GM18520 (cell line): ENCODE data around the gene EPYC.
A peak's percentile ranks its signal among the peaks of the same experiment; 100 is the strongest.
"Not testable (repeated sequence)": the region's sequence is repeated elsewhere in the genome, so short reads cannot be mapped to it uniquely, and the experiment has no call there.

Experiments
- ATAC-seq: cut with Tn5 transposase; IDR thresholded peaks from one replicate; pipeline ENCODE4 v1.9.1; 2021; ENCODE audit not compliant: unreplicated experiment

The EPYC gene

DNA sequence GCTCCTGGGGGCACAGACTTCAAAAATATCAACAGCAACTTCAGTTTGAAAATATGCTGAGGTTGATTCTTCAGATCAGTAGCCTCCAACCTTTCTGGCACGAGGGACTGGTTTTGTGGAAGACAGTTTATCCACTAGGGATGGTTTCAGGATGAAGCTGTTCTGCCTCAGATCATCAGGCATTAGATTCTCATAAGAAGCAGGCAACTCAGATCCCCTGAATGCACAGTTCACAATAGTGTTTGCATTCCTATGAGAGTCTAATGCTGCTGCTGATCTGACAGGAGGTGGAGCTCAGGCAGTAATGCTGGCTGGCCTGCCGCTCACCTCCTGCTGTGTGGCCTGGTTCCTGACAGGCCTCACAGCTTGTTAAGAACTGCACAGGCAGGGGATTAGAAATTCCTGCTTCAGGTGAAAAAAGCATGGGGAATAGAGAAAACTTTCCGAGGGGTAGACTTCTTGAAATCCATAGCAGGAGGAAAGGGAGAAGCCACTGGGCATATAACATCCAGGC is 12.8 kb downstream of the EPYC start:
- no peak for ATAC-seq

DNA sequence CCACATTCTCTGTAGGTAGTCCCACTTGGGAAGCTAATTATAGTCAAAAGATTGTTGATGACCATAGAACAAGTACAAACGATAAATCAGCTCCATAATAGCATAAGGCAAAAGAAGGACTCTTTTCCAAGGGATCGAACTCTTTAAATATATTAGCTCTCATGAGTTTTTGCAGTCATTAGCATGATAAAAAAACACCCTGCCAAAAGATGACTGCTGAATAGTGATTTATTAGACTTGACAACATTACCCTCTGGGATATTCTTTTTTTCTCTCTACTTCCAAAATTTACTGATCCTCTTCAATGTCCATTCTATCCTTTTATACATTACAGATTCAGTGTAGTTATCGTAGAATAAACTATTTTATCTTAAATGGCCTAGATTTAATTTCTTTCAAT is 14.2 kb downstream of the EPYC start:
- ATAC-seq = no peak

GRCh38 chr12:90989686-90990111 is 15.1 kb downstream of the EPYC start:
- no peak for ATAC-seq

DNA sequence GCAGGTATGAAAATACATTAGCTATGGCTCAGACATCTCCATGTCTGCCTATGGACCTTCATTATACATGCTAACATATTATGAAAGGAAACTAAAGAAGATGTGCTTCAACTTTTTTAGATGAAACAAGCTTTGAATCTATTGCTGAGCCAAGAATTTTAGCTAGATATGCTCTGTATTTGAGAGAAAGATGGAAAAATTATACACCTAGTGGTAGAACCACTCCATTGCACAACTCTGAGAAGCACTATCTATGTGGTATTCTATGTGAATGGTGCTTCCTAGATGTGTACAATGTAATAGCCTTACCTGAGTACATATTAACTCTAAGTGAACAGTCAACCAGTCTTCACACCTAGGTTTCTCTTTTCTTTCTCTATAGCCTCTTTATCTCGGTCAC is 17.3 kb downstream of the EPYC start:
- ATAC-seq = peak; percentile 40

DNA sequence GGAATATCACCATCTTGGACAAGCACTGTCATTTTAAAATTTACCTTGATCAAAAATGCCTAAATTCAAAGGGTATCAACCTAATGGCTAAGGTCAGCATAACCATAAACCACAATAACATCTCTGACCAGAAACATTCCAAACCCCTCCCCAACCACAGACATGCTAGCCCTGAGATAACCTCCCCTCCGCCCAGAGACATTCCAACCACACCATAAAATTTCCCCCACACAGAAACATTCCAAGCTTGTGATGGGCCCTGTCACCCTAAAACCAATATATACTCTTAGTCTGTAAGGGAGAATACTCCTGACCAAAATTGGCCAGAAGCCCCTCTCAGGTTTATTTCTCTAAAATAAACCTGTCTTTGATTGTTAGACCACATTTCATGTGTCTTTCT is 17.7 kb downstream of the EPYC start:
- no peak for ATAC-seq

DNA sequence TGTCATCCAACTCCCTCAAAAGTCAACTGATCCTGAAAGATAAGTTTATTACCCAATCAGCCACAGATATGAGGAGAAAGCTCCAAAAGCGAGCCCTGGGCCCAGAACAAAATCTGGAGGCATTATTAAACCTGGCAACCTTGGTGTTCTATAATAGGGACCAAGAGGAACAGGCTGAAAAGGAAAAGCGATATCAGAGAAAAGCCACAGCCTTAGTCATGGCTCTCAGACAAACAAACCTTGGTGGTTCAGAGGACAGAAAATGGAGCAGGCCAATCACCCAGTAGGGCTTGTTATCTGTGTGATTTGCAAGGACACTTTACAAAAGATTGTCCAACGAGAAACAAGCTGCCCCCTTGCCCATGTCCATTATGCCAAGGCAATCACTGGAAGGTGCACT is 19.4 kb downstream of the EPYC start:
- not testable (repeated sequence) for ATAC-seq

- ATAC-seq = no peak
These were observed 20.7 kb downstream of the EPYC start for GRCh38 chr12:90984114-90984513.

GRCh38 chr12:90982170-90982569 is 22.6 kb downstream of the EPYC start:
- no peak for ATAC-seq

GRCh38 chr12:90979951-90980350 is 24.8 kb downstream of the EPYC start:
- ATAC-seq = no peak

DNA sequence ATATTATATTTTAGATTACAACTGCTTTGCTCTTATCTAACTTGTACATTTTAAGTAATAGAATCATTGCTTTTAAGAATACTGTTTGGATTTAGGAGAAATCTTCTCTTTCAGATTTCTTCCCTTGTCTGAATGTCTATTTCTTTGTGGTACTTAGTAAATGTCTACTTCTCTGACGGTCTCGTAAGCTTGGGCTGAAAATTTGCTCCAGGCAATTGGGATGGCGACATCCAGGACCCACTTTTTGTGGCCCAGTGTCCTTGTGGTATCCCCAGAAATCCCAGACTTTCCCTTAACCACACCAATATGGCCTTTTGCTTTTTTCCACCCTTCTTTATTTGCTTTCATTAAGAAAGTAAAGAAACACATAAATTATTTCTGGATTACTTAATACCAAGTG is 25.8 kb downstream of the EPYC start:
- ATAC-seq = no peak

DNA sequence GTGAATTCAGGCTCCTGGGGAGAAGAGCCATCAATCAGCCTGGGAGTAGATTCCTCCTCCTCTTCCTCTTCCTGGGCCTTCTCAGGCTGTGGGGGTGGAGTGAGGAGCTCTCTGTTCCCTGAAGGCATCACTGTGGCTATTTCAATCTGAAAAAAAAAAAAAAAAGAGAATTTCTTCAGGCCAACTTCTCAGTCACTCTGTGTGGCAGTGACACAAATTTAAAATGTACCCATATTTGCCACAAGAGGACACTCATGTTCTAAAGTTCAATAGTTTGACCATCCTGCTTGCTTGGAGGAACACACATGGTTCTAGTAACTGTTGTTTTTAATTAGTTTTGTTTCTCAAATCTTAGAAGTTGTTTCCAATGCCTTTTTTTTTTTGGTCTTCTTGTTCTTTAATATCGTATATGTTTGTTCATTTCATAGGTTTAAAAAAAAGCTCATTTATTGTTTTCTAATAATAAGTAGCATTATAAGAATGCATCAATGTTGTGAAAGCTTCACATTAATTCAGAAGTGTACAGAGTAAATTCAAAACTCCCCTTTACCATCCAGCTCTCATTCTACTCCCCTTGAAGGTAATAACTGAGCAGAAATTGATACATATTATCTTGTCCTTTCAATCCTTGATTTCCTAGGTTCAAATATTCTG is 26.5 kb downstream of the EPYC start:
- peak; percentile 75 for ATAC-seq

DNA sequence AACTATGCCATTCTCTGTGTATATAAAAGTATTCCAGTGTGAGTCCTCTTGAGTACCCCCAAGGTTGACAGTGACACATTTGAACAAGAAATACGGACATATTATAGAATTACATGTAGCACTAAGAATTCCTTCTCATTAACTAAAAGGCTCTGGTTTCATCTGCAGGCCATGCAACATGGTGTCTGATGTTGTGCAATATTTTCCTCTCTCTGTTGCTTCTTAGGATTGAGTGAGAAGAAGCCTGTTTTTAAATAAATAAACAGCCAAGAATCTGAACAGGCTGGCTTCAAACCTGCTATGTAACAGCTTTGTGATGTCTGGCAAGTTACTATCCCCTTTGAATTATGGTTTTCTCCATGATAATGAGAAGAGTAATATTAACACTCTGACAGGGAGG is 27.5 kb downstream of the EPYC start:
- no peak for ATAC-seq

DNA sequence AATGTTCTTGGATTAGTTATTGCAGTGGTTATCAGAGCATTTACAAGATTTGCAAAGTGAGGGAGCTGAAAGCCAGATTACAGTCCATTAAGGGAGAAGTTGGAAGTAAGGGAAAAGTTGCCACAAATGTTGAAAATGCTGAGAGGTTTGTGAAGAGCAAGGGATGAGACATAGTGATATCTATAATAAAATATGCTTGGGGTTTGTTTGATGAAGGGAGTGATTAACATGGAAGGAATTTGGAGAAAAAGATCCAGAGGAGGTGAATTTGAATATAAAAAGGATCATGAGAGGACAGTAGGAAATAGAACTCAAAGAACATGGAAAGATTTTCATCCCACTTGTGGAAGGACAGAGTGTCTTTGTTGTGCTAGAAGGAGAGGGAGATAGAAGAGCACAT is 30.5 kb downstream of the EPYC start:
- no peak for ATAC-seq

DNA sequence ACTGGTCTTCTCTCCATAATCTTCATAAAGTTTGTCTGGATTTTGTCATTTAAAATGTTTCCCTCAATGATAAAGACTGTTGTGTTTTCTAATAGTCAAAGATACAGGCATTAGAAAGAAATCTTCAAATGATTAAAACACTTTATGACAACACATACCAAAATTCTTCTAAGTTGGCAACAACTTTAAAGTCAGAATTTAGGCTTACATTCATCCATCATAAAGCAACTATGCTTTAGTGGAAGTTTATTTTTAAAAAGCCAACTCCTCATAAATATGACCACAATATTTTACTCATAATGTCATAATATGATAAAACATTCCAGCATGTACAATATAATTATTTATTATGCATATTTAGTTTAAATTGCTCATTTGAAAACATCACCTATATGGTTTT is 32.5 kb downstream of the EPYC start:
- no peak for ATAC-seq

- ATAC-seq = no peak
These were observed 33.9 kb downstream of the EPYC start for GRCh38 chr12:90970911-90971310.

DNA sequence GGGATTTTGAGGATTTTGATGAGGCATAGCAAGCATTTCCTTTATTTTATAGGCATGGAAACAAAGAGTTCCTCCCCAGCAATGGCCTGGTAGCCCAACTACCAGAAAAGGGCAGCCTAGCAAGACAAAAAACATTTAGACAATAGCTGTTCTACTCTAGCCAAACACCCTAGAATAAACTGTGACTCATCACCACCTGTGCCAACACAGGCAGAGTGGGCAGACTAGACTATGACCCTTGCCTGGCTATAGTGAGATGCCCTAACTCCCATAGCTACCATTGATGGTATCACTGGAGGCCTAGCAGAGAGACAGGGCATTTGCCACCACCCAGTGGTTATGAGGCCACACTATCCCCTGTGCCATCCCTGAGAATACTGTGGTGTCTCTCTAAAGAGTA is 34.3 kb downstream of the EPYC start:
- ATAC-seq = no peak

GRCh38 chr12:90969851-90970250 is 34.9 kb downstream of the EPYC start:
- no peak for ATAC-seq

DNA sequence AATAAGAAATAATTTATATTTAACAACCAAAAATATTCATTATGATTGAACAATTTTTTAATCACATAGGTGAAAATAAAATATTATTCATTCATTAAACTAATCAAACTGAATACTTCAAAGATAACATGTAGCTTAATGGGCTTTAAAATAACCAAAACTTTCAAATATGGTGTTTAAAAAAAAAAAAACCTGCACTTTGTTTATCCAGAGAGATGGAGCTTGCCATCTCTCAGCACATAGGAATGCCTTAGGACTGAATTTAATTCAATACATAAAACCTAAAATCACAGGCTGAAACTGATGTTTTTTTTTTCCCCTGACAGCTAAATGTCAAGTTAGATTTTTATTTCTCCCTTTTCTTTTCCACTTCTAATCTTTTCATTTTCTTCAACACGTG is 35.4 kb downstream of the EPYC start:
- no peak for ATAC-seq

GRCh38 chr12:90965204-90965603 is 39.6 kb downstream of the EPYC start:
- ATAC-seq = no peak

GRCh38 chr12:90964616-90965015 is 40.2 kb downstream of the EPYC start:
- no peak for ATAC-seq

GRCh38 chr12:90963946-90964345 is 40.8 kb downstream of the EPYC start:
- no peak for ATAC-seq

DNA sequence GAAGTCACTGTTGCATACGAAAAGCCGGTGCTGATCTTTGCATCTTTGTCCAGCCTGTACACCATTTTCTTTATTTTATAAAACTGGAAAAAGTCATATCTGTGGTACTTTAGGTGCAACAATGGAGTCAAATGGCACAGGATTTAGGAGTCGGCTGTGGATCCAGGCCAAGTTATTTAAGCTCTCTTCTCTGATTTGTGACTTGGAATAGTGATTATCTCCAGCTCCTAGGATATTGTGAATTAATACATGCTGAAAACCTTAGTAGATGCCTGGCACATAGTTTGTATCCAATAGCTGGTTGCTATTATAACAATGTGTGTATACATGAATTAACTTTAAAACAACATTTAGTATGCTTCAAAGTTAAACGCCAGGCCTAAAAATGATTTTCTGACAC is 43.6 kb downstream of the EPYC start:
- no peak for ATAC-seq

- ATAC-seq = peak; percentile 54
These were observed 45.1 kb downstream of the EPYC start for GRCh38 chr12:90959538-90960139.
